Neural cell (in vitro differentiated cells): Measurements from ENCODE around the gene DAPP1. TPM values are rescaled to one million over a fixed set of nuclear protein-coding genes. Genes with fewer than 3 reads are reported as not detected.

Experiments
- H2AFZ ChIP-seq: fragments of 200-600, 300-800 bp; sonication (generic), shearing (Covaris generic); 2 replicates; pipeline ENCODE4 v1.6.0; 2014; ENCODE audit warnings: low read depth, mild to moderate bottlenecking, antibody characterized with exemption, low read length, moderate library complexity
- H3F3A ChIP-seq: fragments of 200-600 bp; shearing (Covaris generic); 2 replicates; pipeline ENCODE4 v1.6.1; 2016; ENCODE audit warnings: mild to moderate bottlenecking, moderate library complexity, mixed read lengths, antibody characterized with exemption, low read length; ENCODE audit not compliant: insufficient read depth, poor library complexity, severe bottlenecking
- H3K27ac ChIP-seq: fragments of 200-600, 300-800 bp; sonication (generic), shearing (Covaris generic); 2 replicates; pipeline ENCODE4 v1.5.1; 2014; ENCODE audit warnings: mild to moderate bottlenecking, low read length, moderate library complexity
- H3K27me3 ChIP-seq: fragments of 300-800, 200-600 bp; sonication (generic), shearing (Covaris generic); 2 replicates; pipeline ENCODE4 v1.6.0; 2014; ENCODE audit warnings: mild to moderate bottlenecking, low read depth, low read length, moderate library complexity; ENCODE audit not compliant: insufficient read depth
- H3K36me3 ChIP-seq: fragments of 300-800, 200-600 bp; sonication (generic), shearing (Covaris generic); 2 replicates; pipeline ENCODE4 v1.5.1; 2014; ENCODE audit warnings: mild to moderate bottlenecking, antibody characterized with exemption, low read length, moderate library complexity; ENCODE audit not compliant: insufficient read depth
- H3K4me2 ChIP-seq: fragments of 300-800, 200-600 bp; sonication (generic), shearing (Covaris generic); 2 replicates; pipeline ENCODE4 v1.6.0; 2014; ENCODE audit warnings: mild to moderate bottlenecking, low read length
- H3K4me3 ChIP-seq: fragments of 300-800, 200-600 bp; sonication (generic), shearing (Covaris generic); 2 replicates; pipeline ENCODE4 v1.5.1; 2014; ENCODE audit warnings: mild to moderate bottlenecking, low read length, moderate library complexity
- H3K79me2 ChIP-seq: fragments of 200-600 bp; shearing (Covaris generic); replicated peaks from 2 replicates; pipeline ENCODE4 v1.6.0; 2014; ENCODE audit warnings: mild to moderate bottlenecking, low read length, moderate library complexity; ENCODE audit not compliant: insufficient read depth
- H3K9ac ChIP-seq: fragments of 300-800, 200-600 bp; sonication (generic), shearing (Covaris generic); 2 replicates; pipeline ENCODE4 v1.6.1; 2016; ENCODE audit warnings: mild to moderate bottlenecking, low read length, mixed read lengths
- H3K9me2 ChIP-seq: fragments of 200-600 bp; shearing (Covaris generic); 2 replicates; pipeline ENCODE4 v1.6.1; 2016; ENCODE audit warnings: mild to moderate bottlenecking, low read length, mixed read lengths; ENCODE audit not compliant: insufficient read depth
- H3K9me3 ChIP-seq: fragments of 200-600, 300-800 bp; sonication (generic), shearing (Covaris generic); 2 replicates; pipeline ENCODE4 v1.6.1; 2016; ENCODE audit warnings: mild to moderate bottlenecking, mixed run types, low read length, moderate library complexity, mixed read lengths
- H4K20me1 ChIP-seq: fragments of 200-600 bp; shearing (Covaris generic); 2 replicates; pipeline ENCODE4 v1.6.1; 2016; ENCODE audit warnings: mild to moderate bottlenecking, mixed run types; ENCODE audit not compliant: insufficient read depth
- CTCF ChIP-seq: fragments of 450-650 bp; IDR thresholded peaks from 2 replicates; pipeline ENCODE4 v1.5.1; 2014; ENCODE audit warnings: antibody characterized with exemption, mild to moderate bottlenecking, moderate library complexity; ENCODE audit not compliant: poor library complexity, severe bottlenecking
- EP300 ChIP-seq: fragments of 450-650 bp; conservative IDR thresholded peaks from 2 replicates; pipeline ENCODE4 v1.6.1; 2014; ENCODE audit warnings: antibody characterized with exemption, mild to moderate bottlenecking, moderate library complexity; ENCODE audit not compliant: poor library complexity, severe bottlenecking
- EZH2 ChIP-seq: fragments of 200-600, 300-800 bp; shearing (Covaris generic), sonication (generic); IDR thresholded peaks from 2 replicates; pipeline ENCODE4 v1.6.1; 2014; ENCODE audit warnings: antibody characterized with exemption, low read length, borderline replicate concordance, mild to moderate bottlenecking; ENCODE audit not compliant: insufficient read depth, poor library complexity, severe bottlenecking
- MXI1 ChIP-seq: fragments of 450-650 bp; conservative IDR thresholded peaks from 2 replicates; pipeline ENCODE4 v1.6.1; 2014; ENCODE audit warnings: antibody characterized with exemption, mild to moderate bottlenecking; ENCODE audit not compliant: poor library complexity, severe bottlenecking
- POLR2AphosphoS5 ChIP-seq: IDR thresholded peaks from 2 replicates; pipeline ENCODE4 v1.6.1; 2012
- RAD21 ChIP-seq: fragments of 450-650 bp; conservative IDR thresholded peaks from 2 replicates; pipeline ENCODE4 v1.6.1; 2014; ENCODE audit warnings: antibody characterized with exemption, mild to moderate bottlenecking, moderate library complexity
- REST ChIP-seq: IDR thresholded peaks from 2 replicates; pipeline ENCODE4 v1.6.1; 2012; ENCODE audit warnings: borderline replicate concordance
- SMC3 ChIP-seq: fragments of 450-650 bp; conservative IDR thresholded peaks from 2 replicates; pipeline ENCODE4 v1.6.1; 2014; ENCODE audit warnings: antibody characterized with exemption, mild to moderate bottlenecking, moderate library complexity; ENCODE audit not compliant: poor library complexity
- TAF1 ChIP-seq: IDR thresholded peaks from 2 replicates; pipeline ENCODE4 v1.6.1; 2012; ENCODE audit warnings: low read depth
- polyA plus RNA-seq: library from polyadenylated mRNA; depleted of rRNA; stranded (reverse); fragments of >200 nt; gene quantifications from 2 replicates; pipeline ENCODE4 v1.2.3, GENCODE V29; 2014

The DAPP1 gene
- polyA plus RNA-seq, 1 donor from 2014 or later, result not detected

GRCh38 chr4:99918656-99919055 is 102.0 kb downstream of the DAPP1 start:
- no peak overlapping the region for H3K4me3 ChIP-seq
- no peaks in the 10 kb centered on the region for H4K20me1 ChIP-seq
- no peaks in the 10 kb centered on the region for H3K79me2 ChIP-seq
- TF ChIP-seq RAD21 (no peak), EP300 (no peak), REST (no peak), POLR2AphosphoS5 (no peak), CTCF (no peak), MXI1 (no peak), SMC3 (no peak), EZH2 (no peak), TAF1 (no peak)
- peaks cover 9% of the 10 kb centered on the region for H3K36me3 ChIP-seq
- H3K27ac ChIP-seq, result no peak overlapping the region
- no peaks in the 10 kb centered on the region for H3K9me2 ChIP-seq
- no peak overlapping the region for H3K9ac ChIP-seq
- no peak overlapping the region for H2AFZ ChIP-seq
- H3K4me2 ChIP-seq, result no peak overlapping the region
- no peaks in the 10 kb centered on the region for H3F3A ChIP-seq
- H3K9me3 ChIP-seq, result no peaks in the 10 kb centered on the region
- no peaks in the 10 kb centered on the region for H3K27me3 ChIP-seq

Other genes starting within 250 kb of the DAPP1 start
- gene MTTP, start 242.0 kb upstream of the DAPP1 start, polyA plus RNA-seq, result 1.2 and 2.7 TPM in 2 replicates
- 0.08 TPM in 1 of 2 replicates, not detected in the other for gene C4orf54, start 159.0 kb upstream of the DAPP1 start, polyA plus RNA-seq
- 172 and 203 TPM in 2 replicates for gene LAMTOR3, start 77.6 kb downstream of the DAPP1 start, polyA plus RNA-seq
- gene DNAJB14, start 129.8 kb downstream of the DAPP1 start, polyA plus RNA-seq, result 39.6 and 41.3 TPM in 2 replicates
- 519 and 571 TPM in 2 replicates for gene H2AZ1, start 133.4 kb downstream of the DAPP1 start, polyA plus RNA-seq